Occipital lobe (tissue), 2 donors: ENCODE measurements around the gene KCTD16. TPM values are rescaled to one million over a fixed set of nuclear protein-coding genes. Genes with fewer than 3 reads are reported as not detected.

ENCODE experiments used
- DNase-seq: peaks from one replicate; lab custom pipeline; 2025; lab: John Stamatoyannopoulos, UW
- total RNA-seq: library from RNA; depleted of rRNA; stranded (reverse); fragments of >200 nt; gene quantifications from one replicate; pipeline ENCODE4 v1.2.3, GENCODE V29; 2014

The KCTD16 gene
- total RNA-seq, 1 donor from 2014 or later, result 23.6 TPM

DNA sequence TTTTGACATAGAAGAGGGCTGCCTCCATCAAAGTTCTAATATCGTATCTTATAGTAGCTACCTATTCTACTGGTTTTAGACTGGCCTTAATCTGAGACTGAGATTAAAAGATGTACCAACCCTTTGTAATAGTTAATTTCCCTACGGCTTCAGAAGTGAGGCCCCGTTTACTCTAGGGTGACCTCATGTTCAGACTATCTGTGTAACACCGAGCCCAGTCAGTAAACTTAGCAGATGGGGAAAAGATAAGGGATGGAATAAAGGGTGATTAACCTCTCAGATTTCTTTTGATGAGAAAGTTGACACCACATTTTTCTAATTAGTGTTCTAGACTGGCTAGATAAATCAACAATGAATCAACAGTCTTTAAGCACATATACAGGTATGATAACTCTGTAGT, 283.1 kb downstream of the KCTD16 start:
- DNase-seq, result no peak

DNA sequence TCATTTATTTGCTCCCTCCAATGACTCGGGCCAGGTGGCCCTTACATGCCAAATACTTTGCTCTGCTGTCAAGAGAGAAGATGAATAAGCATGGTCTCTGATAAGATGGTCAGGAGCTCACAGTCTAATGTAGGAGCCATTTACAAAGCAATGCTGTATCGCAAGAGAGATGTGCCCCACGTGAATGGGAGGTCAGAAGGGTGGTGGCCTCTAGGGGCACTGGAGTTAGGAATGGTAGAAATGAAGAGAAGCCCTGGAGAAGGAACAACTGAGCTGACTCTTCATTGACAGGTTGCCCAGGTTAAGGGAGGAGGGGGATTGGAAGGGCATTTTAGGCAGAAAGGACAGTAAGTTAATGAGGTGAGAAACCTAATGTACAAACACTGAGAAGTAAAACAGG, 286.5 kb downstream of the KCTD16 start:
- no peak for DNase-seq

DNA sequence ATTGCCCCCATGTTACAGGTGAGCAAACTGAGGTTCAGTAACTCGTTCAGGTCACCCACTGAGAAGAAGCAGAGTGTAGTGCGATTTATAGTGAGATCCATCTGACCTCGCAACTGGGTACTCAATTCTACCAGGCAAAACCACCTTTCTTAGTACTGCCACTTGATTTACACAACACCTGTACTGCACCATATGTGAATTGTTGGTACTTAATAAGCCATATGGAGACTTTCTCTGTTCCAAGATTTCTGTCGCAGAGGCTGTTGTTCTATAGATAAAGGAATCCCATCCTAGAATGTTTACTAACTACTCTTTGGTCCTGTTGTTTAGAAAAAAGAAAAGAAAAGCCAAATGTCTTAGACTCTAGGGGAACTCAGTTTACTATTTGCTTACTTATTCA, 287.5 kb downstream of the KCTD16 start:
- DNase-seq, result no peak

DNA sequence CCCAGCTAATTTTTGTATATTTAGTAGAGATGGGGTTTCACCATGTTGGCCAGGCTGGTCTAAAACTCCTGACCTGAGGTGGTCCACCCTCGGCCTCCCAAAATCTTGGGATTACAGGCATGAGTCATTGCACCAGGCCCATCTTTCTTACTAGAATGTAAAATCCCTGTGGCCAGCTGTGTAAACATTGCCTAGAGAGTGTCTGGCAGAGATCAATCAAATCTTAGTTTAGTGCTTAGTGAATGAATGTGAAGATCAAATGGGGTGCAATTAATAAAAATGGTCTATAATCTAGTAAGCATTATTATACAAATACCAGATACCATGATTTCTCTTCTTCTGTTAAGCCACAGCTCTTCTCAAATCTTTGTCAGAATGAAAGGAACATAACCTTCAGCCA, 289.9 kb downstream of the KCTD16 start:
- no peak for DNase-seq

DNA sequence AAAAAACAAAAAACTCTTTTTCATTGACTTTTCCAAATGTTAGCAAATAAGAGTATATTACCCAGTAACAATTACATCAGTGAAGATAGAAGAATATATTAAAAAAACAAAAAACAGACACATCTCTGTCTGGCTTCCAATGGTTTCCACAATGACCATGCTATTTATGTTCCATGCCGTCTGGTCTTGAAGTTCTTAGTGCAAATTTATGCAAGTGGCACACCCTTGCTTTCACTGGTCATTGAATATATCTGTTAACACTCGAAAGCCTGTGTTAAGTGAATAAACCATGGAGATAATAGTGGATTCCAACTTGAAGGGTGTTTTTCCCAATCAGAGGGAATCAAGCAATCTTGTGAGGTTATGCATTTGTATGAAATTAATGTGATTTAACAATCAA, 291.9 kb downstream of the KCTD16 start:
- DNase-seq, result no peak

DNA sequence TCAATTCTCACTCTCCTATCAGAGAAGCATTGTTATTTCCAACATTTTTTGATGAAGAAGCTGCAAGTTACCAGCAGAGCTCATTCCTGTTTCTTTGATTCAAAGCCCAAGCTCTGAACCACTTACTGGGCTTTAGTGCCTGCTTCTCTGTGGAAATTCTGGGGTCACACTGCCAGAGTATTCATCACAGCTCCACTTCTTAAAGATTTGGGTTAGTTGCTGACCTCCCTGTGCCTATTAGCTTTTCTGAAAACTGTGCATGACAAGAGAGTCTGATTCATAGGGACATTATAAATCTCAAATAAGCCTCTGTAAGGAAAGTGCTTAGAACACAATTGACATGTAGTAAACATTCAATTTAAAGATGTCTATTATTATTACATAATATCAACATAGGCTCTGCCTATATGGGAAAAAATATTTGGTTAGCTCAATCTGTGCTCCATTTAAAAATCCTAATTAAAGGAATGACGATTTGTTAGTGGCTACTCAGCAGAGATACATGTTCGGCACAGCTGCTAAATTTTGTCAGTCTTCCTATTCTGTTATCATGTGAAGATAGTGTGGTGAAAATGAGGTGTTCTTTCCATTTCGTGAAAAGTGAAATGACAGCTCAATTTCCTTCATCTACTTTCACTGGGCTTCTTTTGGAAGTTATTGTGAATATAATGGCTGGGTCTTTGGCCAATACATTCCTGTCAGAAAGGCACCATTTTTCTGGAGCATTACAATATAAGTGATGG, 293.0 kb downstream of the KCTD16 start:
- no peak for DNase-seq

DNA sequence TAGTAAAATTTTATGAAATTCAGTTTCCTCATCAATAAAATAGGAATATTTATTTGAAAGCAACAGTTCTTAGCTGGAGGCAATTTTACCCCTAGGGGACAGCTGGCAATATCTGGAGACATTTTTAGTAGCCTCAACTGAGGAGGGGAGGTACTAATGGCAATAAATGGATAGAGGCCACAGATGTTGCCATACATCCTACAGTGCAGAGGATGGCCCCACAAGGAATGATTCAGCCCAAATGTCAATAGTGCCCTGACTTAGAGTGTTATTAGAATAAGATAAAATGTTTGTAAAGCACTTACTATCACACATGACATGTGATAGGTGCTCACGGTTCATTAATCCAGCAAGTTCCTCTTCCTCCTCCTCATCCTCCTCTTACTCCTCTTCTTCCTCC, 293.6 kb downstream of the KCTD16 start:
- no peak for DNase-seq

DNA sequence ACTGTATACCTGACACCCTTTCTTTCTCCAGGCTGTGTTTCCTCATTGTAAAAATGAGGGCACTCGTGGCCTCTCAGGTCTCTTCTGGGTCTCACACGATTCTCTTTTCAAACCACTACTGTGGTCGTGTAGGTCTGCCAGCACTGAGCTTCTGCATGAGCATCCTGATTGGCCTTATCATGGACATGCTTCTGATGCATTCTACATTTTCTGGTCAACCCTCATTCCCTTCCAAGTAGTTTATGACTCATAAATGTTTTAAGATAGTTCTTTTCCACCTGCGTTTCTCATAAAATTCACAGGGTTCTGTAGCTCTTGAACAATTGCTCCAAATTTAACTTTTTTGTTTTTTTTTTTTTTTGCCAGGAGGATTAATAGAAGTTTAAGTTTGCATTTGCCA, 294.8 kb downstream of the KCTD16 start:
- no peak for DNase-seq

DNA sequence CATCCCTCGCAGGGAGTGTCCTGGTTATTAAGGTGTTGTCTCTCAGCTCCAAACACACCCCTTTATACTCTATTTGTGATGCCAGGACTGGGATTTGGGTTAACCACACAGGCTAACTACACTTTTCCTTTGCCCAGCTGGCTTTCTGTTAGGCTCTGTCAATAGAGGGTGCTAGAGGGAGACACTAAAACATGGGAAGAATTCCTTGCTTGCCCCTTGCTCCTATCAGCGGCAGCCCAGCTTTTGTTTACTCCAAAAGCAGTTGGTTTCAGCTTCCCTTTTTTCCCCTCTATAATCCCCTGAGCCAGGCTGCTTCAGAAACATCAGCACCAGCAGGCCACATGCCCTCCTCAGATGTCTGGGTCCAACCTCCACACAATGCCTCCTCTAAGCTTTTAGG, 297.1 kb downstream of the KCTD16 start:
- no peak for DNase-seq

DNA sequence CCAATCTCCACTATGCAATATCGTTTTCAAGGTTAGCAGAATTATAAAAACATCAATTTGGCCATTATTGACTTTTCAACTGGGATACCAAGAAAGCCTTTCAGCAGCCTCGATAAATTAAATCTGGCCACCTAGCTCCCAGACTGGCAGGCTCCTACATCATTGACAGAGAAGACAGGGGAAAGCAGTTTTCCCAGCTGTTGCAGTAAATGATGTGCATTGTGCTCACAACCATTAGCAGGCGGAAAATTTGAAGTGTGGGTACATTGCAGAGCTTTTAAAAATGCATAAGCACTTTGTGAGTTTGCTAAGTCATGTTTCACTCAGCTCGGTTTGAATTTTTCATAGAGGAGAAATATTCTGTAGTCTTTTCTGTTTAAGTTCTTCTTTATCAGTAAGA, 297.9 kb downstream of the KCTD16 start:
- no peak for DNase-seq

DNA sequence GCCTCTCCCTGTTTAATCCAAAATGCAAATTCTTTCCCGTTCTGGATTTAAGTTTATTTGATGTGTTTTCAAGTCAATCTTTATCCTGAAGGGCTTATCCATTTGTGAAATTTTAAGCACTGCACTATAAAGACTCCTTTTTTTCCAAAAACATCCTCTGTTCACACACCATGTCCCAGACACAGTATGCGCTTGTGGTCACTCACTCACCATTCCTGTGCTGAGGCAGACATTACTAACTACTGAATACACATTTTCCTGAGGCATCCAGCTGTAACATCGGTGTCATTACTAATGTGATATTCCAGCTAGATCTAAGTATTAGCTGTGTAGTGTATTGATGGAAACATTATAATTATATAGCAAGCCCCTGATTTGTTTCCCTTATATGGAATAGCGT, 298.4 kb downstream of the KCTD16 start:
- no peak for DNase-seq

DNA sequence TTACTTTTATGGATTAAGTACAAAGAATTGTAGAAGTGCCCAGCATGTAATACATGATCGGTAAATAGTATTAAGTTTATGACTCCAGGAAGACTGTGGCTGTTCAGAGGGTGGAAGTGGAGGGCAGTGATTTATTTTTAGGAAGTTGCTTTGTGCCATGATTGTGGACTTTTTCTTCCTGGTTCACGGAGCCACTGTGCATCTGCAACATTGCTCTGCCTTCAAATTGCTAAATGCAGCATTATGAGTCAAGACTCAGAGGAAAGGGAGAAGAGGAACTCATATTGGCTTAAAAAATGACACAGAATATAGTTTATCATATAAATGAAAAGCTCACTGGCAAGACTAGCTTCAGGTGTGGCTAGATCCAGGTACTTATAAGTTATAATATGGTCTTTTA, 301.5 kb downstream of the KCTD16 start:
- no peak for DNase-seq

DNA sequence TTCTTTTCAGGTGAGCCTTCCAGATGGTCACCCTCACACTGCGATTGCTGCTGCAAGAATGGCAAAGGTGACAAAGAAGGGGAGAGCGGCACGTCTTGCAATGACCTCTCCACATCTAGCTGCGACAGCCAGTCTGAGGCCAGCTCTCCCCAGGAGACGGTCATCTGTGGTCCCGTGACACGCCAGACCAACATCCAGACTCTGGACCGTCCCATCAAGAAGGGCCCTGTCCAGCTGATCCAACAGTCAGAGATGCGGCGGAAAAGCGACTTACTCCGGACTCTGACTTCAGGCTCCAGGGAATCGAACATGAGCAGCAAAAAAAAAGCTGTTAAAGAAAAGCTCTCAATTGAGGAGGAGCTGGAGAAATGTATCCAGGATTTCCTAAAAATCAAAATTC, 303.0 kb downstream of the KCTD16 start:
- DNase-seq, result no peak

DNA sequence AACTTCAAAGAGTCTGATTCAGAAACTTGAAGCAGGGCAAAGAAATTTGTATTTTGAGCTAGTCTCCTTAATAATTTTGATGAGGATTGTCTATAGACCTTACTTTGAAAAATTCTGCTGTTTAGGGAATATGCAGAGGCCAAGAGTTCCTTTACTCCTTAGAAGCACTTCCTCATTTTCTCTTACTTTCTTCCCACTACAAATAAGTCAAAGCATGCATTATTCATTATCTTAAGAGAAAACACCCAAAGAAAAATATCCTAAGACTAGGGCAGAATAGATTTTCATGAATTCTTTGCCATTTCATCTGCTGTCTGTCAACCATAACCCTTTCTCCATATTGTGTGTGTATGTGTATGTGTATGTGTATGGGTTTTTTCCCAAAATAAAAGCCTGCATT, 307.9 kb downstream of the KCTD16 start:
- DNase-seq, result no peak

DNA sequence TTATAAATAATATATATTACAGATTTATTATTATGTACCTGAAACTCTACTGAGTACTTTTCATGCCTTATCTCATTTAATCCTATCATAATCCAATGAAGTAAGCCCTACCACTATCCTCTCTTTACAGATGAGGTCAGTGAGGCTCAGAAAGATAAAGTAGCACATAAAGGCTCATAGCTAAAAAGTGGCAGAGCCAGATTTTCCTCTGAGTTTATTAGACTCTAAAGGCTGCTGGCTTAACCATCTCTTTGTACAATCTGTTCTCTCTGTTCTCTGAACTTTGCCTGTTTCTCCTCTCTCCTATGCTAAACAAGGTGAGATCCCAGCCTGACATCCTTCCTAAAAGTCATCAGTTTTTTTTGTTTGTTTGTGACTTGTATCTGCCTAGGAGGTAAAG, 311.2 kb downstream of the KCTD16 start:
- no peak for DNase-seq

DNA sequence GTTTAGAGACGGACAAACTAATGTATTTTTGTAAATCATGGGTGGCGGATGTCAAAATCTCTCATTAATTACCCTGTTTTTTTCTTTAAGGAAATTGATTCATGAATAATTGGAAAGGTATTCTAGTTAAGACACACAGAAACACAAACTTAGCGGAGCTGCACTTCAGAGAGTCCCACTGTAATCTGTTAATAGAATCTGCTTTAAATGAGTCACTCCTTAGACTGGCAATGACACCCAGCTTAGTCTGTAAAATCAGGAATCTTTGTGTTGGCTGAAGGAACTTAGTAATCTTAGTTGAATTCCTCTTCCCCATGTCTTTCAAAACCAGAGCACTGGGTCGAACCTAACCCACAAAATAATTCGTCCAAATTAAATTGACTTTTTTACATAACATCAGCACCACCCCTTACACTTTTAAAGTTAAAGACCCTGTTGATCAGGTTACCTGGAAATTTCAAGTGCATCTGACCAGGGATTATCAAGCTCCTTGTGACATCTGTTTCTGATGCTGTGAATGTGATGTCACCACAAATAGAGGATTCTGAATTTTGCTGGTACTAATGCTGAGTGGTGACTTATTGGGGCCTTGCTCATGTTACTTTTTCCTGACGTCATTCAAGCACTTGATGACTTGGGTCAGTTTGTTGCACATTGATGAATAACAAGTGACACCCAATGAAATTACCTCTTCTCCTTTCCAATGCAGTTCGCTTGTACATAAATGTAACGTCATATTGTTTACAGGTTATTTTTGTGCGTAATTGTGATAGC, 313.6 kb downstream of the KCTD16 start:
- no peak for DNase-seq

DNA sequence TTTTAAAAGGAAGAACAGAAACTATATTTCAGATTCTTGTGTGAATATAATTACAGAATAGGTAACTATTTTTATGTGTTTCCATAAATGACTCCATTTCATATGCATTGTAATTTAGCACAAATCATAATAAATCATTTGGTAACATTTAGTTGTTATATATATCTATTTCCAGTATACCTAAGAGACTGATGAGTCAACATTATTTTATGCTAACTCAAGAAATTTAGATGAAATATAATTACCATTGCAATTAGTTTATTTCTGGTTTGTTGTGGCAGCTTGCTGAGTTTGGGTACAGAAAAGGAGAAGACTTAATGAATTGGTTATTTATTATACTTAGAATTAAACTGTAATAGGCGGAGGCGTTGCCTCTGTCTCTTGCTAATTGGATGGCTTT, 314.9 kb downstream of the KCTD16 start:
- DNase-seq, result no peak

DNA sequence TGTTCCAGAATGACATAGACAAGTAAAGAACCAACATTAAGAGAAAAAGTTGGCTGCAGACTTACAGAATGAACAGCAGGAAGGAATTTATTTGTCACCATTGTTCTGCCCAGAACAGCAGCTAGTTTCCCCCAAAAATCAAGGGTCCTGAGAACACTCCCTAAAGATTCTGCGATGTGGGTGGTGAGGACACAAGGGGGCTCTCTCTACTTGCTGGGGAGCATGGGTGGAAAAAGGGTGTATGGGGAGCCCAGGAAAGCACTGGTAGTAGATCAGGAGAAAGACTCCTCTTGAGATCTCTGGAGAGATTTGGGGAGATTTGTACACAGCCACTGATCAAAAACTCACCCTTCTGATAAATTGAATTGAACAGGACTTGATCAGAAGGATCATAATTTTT, 316.5 kb downstream of the KCTD16 start:
- no peak for DNase-seq

DNA sequence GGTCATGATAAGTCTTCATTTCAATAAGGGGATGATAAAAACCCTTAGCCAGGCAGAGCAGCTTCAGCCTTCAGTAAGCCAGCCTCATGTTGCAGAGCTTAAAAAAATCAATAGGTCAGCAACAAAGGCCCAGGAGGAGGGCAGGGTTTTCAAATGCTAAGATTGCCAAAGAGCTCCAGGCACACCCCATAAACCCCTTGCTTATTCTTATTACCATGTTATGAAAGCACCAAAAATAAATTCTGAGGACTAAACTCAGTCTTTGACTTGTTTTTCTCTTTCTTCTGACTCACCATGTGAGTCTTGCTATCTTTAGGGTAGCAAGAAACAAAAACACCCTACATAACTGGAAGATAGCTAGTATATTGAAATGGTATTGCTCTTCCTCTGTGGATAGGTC, 317.1 kb downstream of the KCTD16 start:
- no peak for DNase-seq

DNA sequence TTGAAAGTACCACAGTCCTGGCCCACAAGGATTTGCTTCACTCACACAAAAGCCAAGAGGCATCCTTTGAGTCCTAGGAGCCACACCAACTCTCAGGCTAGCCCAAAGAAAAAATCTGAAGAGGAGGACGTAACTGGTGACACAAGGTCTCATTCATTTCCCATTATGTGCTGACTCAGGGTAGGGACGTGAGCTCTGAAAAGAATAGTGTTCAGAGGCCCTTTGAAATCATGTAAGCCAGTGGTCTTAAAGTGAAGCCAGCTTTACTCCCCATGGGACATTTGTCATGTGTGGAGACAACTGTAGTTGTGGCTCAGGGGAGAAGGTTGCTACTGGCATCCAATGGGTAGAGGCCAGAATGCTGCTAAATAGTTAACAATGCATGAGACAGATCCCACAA, 332.4 kb downstream of the KCTD16 start:
- DNase-seq, result no peak

DNA sequence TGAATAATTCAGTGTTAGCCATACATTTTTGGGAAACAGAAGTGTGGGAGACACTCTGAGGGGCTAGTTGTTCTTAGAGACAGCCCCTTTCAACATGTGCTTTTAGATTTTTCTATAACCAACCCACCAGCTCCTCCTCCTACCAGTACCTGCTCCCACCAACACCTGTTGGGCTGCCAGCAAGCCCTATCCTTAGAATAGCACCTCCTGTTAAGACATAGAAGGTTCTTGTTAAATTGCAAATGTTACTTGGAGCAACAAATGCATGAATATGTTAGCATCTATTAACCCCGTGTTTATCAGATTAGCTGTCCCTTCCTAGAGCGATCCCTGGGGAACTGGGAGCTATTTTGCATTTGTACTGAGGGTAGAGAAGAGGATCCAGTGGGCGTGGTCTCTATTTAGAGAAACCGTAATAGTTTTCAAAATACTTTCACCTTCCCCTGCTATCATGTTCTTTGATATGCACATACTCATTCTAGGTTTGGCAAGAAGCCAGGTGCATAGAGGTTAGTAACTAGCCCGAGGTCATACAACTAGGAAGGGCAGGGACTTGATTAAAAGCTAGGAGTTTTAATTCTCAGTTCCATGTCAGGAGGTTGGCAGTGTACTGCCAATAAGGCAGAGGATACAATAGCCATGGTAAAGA, 334.4 kb downstream of the KCTD16 start:
- DNase-seq, result no peak

DNA sequence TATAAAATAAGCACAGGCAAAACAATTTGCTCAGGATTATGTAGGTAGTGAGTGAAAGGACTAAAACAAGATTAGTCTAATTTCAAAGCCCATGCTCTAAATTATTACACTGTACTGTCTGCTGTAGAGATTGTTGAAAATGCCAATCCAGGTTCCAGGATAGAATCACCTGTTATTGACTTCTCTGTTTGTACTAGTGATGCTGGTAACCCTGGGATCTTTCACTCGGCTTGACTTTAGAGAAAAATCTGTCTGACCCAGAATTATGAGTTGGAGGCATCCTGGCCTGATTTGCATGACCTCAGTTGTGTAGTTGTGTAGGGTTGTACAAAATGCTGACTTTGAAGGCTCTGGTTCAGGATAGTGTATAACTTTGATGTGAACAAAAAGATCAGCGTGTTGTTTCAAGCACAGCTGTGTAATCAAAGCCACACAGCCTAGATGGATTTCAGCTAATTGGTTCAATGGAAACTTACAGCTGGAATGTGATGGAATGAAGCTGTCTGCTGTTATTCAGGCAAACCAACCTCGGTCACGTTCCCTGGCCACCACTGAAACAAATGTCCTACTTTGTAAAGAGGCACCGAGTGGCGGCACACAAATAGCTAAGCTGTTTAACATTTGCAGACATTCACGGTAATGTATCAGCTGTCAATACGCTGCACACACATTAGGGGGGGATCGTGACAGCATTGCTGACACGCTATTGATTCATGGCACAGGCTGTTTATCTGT, 340.3 kb downstream of the KCTD16 start:
- DNase-seq, result no peak
